Ovary (tissue), 3 donors: ENCODE measurements around the gene ULBP1.

Source experiments
- EP300 ChIP-seq: sonication (generic); formaldehyde crosslinking; IDR thresholded peaks from one replicate; pipeline ENCODE4 v1.6.1; 2017; ENCODE audit warnings: antibody characterized with exemption
- POLR2A ChIP-seq: fragments of 450-650 bp; IDR thresholded peaks from one replicate; pipeline ENCODE4 v1.6.1; 2017; ENCODE audit warnings: antibody characterized with exemption, mild to moderate bottlenecking, moderate library complexity
- TF ChIP-seq, protein P1 (sequence below), 3 donors: fragments of 450-650 bp in 2 of 3; fragments of 200-600 bp in 1 of 3; IDR thresholded peaks; one replicate each; pipeline versions ENCODE4 v1.5.1 to v1.8.0; 2016 to 2022; ENCODE audit warnings: antibody characterized with exemption in 3 of 3, mild to moderate bottlenecking in 1 of 3
- donor health status: DM: no; HTN: no; CAD: no.

DNA sequence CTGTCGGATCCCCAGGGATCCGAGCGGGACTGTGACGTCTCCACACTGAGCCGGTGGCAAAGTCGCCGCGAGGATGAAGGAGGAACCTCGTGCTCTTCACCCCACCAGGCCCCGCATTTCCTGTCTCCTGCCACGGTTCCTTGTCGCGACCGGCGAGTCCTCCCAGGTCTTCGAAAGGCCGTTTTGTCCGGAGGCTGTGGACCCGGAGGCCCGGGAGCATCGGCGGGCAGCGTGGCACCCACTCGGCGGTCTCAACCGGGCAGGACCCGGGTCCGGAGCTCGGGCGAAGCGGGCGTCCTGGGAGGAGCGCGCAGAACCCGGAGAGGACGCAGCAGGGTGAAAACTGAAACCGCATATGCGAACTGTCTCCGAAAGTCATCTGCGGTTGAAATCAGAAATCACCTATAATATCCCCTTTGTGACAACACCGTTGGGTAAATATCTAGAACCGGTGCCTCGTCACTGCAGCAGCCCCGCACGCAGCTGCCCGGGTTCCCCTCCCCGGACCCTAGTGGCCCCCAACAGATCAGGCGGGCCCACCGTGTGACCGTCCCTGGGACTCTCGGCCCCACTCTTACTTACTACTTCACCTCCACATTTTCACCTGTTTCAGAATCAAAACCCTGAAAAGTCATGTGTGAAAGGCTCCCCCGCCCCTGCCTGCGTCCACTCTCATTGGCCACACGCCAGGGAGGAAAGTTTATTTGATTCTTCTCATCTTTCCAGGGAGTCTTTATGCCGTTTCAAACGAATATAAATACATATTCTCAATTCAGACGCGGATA, 25.0 kb upstream of the ULBP1 start:
- TF ChIP-seq POLR2A (no peak), EP300 (no peak)
- TF ChIP-seq, protein P1, sequence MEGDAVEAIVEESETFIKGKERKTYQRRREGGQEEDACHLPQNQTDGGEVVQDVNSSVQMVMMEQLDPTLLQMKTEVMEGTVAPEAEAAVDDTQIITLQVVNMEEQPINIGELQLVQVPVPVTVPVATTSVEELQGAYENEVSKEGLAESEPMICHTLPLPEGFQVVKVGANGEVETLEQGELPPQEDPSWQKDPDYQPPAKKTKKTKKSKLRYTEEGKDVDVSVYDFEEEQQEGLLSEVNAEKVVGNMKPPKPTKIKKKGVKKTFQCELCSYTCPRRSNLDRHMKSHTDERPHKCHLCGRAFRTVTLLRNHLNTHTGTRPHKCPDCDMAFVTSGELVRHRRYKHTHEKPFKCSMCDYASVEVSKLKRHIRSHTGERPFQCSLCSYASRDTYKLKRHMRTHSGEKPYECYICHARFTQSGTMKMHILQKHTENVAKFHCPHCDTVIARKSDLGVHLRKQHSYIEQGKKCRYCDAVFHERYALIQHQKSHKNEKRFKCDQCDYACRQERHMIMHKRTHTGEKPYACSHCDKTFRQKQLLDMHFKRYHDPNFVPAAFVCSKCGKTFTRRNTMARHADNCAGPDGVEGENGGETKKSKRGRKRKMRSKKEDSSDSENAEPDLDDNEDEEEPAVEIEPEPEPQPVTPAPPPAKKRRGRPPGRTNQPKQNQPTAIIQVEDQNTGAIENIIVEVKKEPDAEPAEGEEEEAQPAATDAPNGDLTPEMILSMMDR (IDR thresholded peaks at IDR 0.05) = no peak
